HEK293T (cell line): Measurements from ENCODE around the gene EXOSC7.

ENCODE experiments used
- BHLHE40 ChIP-seq: fragments of 450-650 bp; IDR thresholded peaks from 2 replicates; pipeline ENCODE4 v1.6.1; 2016; ENCODE audit warnings: mild to moderate bottlenecking, moderate library complexity, borderline replicate concordance
- ELF4 ChIP-seq: fragments of 450-650 bp; IDR thresholded peaks from 2 replicates; pipeline ENCODE4 v1.6.1; 2017; ENCODE audit warnings: antibody characterized with exemption
- FOXA1 ChIP-seq: fragments of 450-650 bp; IDR thresholded peaks from 2 replicates; pipeline ENCODE4 v1.6.1; 2016; ENCODE audit warnings: mild to moderate bottlenecking
- FOXK2 ChIP-seq: fragments of 450-650 bp; IDR thresholded peaks from 2 replicates; pipeline ENCODE4 v1.6.1; 2016; ENCODE audit warnings: mild to moderate bottlenecking
- FOXM1 ChIP-seq: fragments of 450-650 bp; IDR thresholded peaks from 2 replicates; pipeline ENCODE4 v1.6.1; 2017; ENCODE audit warnings: mild to moderate bottlenecking, borderline replicate concordance
- HDGF ChIP-seq: fragments of 450-650 bp; IDR thresholded peaks from 2 replicates; pipeline ENCODE4 v1.6.1; 2017; ENCODE audit warnings: antibody characterized with exemption, borderline replicate concordance
- L3MBTL2 ChIP-seq: fragments of 450-650 bp; conservative IDR thresholded peaks from 2 replicates; pipeline ENCODE4 v1.6.1; 2016; ENCODE audit warnings: mild to moderate bottlenecking
- LEF1 ChIP-seq: fragments of 450-650 bp; IDR thresholded peaks from 2 replicates; pipeline ENCODE4 v1.6.1; 2017; ENCODE audit warnings: mild to moderate bottlenecking, borderline replicate concordance
- SP1 ChIP-seq: fragments of 450-650 bp; IDR thresholded peaks from 2 replicates; pipeline ENCODE4 v1.6.1; 2017
- SUZ12 ChIP-seq: fragments of 450-650 bp; IDR thresholded peaks from 2 replicates; pipeline ENCODE4 v1.6.1; 2016; ENCODE audit warnings: mild to moderate bottlenecking
- TF ChIP-seq, protein P1 (sequence below): fragments of 450-650 bp; IDR thresholded peaks from 2 replicates; pipeline ENCODE4 v1.6.1; 2016

DNA sequence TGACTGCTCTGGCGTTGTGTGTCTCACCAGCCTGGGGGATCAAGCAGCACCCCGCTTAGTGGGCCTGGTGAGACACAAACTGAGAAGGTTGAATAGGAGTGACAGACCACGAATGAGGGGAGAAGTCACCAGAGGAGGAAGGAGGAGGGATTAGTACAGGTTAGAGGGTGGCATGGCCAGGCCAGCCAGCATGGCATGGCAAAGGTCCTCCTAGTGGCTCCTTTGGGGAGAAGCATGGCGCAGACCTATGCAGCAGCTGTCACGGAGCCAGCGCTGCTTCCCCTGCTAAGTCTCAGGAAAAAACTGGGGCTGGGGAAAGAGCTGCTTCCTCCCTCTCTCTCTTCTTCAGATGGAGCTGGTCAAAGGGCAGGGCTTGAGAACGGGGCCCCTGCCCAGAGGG lies 48.7 kb upstream of the EXOSC7 start:
- TF ChIP-seq, protein P1, sequence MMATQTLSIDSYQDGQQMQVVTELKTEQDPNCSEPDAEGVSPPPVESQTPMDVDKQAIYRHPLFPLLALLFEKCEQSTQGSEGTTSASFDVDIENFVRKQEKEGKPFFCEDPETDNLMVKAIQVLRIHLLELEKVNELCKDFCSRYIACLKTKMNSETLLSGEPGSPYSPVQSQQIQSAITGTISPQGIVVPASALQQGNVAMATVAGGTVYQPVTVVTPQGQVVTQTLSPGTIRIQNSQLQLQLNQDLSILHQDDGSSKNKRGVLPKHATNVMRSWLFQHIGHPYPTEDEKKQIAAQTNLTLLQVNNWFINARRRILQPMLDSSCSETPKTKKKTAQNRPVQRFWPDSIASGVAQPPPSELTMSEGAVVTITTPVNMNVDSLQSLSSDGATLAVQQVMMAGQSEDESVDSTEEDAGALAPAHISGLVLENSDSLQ = no peak
- TF ChIP-seq FOXA1 (no peak), BHLHE40 (no peak), SUZ12 (no peak), FOXK2 (no peak), HDGF (no peak), FOXM1 (no peak), L3MBTL2 (no peak), ELF4 (no peak), LEF1 (no peak), SP1 (no peak)
